Spleen (tissue), 7 donors: ENCODE measurements around the gene LMF2.

ENCODE experiments used
- POLR2A ChIP-seq, 3 donors: fragments of 450-650 bp; IDR thresholded peaks; one replicate each; pipeline ENCODE4 v1.5.1; 2017; ENCODE audit warnings: antibody characterized with exemption in 3 of 3, mild to moderate bottlenecking in 1 of 3
- POLR2AphosphoS5 ChIP-seq, 3 donors: sonication (generic); formaldehyde crosslinking; IDR thresholded peaks; one replicate each; pipeline ENCODE4 v1.5.1; 2017; ENCODE audit warnings: antibody characterized with exemption in 3 of 3
- TF ChIP-seq, protein P1 (sequence below), 11 experiments: fragments of 200-600 bp in 7 of 11; fragments of 450-650 bp in 4 of 11; sonication (generic) in 4 of 11; IDR thresholded peaks in 8 of 11; conservative IDR thresholded peaks in 3 of 11; 1 replicate in 7 of 11; 2 replicates in 4 of 11; pipeline versions ENCODE4 v1.4.0 to v1.8.0; 2016 to 2021; ENCODE audit warnings: antibody characterized with exemption in 11 of 11, inconsistent platforms in 4 of 11, mild to moderate bottlenecking in 1 of 11
- donor health status: DM: no; HTN: no; CAD: no; lungs with moderate emphysema.
- donor health status: DM: no; HTN: no; CAD: no.
- donor health status: DM: no; HTN: no; CAD: no.

- TF ChIP-seq, protein P1, sequence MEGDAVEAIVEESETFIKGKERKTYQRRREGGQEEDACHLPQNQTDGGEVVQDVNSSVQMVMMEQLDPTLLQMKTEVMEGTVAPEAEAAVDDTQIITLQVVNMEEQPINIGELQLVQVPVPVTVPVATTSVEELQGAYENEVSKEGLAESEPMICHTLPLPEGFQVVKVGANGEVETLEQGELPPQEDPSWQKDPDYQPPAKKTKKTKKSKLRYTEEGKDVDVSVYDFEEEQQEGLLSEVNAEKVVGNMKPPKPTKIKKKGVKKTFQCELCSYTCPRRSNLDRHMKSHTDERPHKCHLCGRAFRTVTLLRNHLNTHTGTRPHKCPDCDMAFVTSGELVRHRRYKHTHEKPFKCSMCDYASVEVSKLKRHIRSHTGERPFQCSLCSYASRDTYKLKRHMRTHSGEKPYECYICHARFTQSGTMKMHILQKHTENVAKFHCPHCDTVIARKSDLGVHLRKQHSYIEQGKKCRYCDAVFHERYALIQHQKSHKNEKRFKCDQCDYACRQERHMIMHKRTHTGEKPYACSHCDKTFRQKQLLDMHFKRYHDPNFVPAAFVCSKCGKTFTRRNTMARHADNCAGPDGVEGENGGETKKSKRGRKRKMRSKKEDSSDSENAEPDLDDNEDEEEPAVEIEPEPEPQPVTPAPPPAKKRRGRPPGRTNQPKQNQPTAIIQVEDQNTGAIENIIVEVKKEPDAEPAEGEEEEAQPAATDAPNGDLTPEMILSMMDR (IDR thresholded peaks at IDR 0.05 in 8 of 11, conservative IDR thresholded peaks at IDR 0.05 in 3 of 11) = peak in 1 of 11 experiments; percentile 46
- TF ChIP-seq POLR2A (IDR thresholded peaks at IDR 0.05) (no peak), POLR2AphosphoS5 (IDR thresholded peaks at IDR 0.05) (no peak)
Measured at GRCh38 chr22:50525858-50526107, 18.3 kb upstream of the LMF2 start.
